NAMALWA (cell line): ENCODE results near the gene KLC1.

Source experiments
- DNase-seq: peaks from one replicate; pipeline ENCODE4 v3.0.0-alpha.2; 2015; ENCODE audit warnings: low spot score

KLC1 gene

DNA sequence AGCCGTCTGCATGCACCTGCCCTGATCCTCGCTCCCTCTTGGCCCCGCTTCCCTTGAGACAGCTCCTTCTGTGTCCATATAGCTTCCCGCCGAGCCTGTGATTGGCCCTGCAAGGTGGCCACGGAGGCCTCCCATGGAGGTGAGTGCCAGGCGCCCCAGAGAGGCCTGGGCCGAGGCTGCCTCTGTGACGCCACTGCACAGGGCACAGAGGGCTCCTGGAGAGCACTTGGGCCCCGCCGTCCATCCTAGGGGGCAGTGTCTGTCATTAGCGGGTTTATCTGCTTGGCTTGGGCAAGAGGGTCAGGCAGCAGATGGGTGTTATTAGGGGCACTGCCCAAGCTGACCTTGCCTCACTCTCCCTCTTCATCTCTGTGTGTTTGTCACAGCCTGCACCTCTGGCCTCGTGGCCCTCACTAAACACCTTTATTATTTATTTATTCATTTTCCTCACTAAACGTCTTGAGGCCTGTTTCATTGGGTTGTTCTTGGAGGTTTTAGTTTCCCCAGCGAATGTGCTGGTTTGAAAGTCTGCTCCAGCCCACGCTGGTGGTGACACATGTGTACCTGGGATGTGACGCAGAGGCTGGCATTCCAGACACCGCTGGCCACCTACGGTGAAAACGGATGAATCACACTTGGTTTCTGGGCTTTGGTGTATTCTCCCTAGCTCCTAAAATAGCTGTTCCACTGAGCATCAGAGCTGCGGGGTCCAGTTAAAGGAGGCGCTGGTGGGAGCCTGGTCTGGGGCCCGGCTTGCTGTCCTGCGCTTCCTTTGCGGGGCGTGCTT, 92.5 kb downstream of the KLC1 start:
- DNase-seq = no peak

DNA sequence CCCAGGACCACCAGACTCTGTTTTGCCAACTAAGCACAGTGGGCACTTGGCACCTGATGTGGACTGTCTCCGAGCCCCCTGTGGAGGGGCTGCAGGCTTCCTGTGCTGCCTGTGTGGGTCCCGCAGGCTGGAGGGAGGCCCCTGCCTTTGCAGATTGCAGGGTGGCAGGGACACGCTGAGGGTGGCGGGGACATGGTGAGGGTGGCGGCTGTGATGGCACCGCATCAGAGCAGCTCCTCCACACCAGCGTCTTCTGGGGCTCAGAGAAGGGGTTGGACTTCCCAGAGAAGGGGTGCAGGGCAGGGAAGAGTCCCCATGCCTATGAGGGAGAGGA, 94.7 kb downstream of the KLC1 start:
- DNase-seq = no peak

DNA sequence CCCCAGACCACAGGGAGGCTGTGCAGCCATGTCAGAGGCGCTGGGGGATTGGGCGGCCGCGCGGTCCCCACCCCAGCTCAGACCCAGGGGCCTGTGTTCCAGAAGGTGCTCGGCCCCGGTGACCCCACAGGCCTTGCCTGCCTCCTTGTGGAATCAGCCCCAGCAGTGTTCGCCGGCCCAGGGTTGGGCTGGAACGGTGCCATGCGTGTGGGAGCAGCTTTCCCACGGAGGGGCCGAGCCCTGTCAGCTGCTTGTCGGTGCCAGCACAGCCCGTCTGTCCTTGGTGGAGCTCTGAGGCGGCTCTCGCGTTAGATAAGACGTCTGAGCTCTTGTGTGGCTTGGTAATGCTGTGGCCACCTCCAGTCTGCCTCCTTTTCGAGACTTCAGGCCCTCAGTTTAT, 95.1 kb downstream of the KLC1 start:
- no peak for DNase-seq

DNA sequence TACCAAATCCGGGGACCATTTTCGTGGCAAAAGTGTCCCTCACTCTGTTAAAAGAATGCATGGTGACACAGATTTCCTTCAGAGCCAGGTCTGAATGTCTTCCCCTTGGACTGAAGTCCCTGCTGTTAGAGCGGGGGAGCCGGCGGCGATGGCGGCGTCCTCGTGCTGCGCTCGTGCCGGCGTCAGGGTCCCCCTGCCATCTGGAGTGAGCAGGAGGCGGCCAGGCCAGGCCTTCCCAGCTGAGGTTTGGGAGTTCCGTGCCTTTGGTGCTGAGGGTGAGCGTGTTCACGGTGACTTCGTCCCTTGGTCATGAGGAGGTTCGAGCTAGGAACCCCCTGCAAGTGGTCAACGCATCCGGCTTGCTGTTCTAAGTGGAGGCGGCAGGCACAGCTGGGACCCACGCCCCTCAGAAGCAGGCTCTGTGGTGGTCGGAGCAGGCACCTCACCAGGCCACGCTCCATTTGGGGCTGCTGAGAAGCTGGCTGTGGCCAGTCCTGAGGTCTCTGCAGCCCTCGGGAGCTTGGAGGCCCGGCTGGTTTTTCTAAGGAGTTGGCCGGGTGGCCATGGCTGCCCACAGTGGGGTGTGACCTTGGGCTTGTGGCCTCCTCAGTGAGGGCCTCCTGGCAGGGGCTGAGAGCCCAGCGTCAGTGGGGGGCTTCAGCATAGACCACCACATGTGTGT, 96.1 kb downstream of the KLC1 start:
- no peak for DNase-seq

DNA sequence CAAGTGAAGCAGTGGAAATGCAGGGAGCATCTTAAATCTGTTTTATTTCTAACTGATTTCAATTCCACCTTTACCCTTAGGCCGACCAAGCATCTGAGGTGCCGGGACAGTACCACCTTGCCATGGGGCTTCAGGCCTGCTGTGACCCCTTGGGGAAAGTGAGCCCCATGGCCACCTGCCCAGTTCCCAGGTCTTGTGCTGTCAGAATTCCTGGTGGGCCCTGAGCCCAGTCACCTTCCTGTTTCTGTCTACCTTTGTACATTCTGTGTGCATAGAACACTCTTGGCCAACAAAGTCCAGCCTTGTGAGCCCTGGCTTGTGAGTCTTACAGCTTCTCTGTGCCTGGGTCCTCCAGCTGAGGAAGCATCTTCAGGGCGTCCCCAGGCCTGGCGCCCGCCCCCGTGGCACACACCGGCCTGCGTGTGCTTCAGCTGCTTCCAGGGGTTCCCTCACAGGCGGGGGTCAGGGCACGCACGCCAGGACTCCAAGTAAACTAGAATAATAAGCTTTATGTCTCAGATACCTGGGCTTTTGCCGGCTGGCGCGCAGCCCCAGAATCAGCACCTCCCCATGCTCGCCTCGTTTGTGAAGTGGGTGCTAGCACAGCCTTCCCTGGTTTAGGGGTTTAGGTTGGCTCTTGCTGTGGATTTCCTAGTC, 96.9 kb downstream of the KLC1 start:
- DNase-seq = no peak

DNA sequence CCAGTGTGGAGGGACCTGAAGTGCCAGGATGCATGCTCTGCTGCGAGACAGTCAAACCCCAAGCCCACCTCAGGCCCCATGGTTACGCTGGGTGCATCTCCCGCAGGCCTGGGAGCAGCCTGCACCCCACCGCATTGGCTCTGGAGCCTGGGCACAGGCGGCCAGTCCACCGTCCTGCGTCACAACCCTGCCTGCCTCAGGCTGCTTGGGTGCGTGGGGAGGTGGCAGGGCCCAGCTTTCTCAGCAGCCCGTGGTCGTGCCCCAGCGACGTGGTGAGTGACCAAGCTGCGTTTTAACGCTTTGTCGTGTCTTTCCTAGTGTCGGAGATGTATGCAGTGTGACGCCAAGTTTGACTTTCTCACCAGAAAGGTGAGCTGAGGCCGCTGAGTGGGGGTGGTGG, 97.5 kb downstream of the KLC1 start:
- no peak for DNase-seq

DNA sequence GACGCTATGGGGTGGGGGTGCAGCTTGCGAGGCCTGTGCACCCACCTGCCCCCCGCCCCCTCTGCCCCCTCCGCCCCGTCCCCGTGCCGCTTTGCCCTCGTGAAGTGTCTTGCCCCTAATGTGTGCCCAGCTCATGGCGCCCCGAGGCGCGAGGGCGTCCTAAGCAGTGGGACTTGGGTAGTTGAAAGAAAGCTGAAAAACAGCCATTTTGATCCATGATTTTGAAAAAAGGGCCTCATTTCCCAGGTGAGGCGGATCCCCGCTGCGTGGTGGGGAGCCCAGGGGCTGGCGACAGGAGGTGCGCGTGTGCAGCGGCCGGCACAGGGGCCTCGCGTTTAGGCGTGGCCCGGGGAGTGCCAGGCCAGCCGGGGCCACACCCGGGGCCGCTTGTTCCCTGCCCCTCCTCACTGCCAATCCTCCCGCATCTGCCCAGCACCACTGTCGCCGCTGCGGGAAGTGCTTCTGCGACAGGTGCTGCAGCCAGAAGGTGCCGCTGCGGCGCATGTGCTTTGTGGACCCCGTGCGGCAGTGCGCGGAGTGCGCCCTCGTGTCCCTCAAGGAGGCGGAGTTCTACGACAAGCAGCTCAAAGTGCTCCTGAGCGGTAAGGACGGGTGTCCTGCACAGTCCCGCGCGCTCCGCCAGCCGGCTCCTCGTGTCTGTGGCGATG, 98.4 kb downstream of the KLC1 start:
- DNase-seq = no peak

DNA sequence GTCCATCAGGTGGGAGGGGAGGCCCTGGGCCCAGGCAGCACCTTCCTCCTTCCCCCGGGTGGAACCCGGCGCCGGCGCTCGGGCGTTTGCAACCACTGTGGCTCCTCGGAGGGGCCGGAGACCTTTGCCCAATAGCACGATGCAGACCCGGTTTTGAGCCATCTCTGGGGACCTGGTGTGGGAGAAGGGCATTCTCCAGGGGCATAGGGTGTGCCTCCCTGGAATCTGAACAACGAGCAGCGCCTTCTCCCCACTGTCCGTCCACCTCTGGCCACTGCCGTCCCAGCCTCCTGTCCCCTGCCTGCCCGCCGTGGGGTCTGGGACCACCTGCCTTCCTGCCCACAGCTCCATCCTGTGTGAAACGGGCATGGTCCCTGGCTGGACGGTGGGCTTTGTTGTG, 99.1 kb downstream of the KLC1 start:
- DNase-seq = no peak

DNA sequence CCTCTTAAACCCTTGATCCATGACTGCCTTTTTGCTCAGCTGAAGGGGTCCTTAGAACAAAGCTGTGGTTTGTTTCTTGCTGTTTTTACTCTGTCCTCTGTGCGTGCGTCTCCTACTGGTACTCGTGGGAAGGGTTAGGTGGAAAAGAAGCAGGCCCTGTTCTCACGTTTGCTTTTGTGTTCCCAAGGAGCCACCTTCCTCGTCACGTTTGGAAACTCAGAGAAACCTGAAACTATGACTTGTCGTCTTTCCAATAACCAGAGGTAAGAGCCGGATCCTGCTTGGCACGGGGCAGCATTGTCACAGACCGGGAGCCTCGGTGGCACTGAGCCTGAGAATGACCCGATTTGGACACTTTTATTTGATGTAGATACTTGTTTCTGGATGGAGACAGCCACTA, 99.7 kb downstream of the KLC1 start:
- DNase-seq = no peak

DNA sequence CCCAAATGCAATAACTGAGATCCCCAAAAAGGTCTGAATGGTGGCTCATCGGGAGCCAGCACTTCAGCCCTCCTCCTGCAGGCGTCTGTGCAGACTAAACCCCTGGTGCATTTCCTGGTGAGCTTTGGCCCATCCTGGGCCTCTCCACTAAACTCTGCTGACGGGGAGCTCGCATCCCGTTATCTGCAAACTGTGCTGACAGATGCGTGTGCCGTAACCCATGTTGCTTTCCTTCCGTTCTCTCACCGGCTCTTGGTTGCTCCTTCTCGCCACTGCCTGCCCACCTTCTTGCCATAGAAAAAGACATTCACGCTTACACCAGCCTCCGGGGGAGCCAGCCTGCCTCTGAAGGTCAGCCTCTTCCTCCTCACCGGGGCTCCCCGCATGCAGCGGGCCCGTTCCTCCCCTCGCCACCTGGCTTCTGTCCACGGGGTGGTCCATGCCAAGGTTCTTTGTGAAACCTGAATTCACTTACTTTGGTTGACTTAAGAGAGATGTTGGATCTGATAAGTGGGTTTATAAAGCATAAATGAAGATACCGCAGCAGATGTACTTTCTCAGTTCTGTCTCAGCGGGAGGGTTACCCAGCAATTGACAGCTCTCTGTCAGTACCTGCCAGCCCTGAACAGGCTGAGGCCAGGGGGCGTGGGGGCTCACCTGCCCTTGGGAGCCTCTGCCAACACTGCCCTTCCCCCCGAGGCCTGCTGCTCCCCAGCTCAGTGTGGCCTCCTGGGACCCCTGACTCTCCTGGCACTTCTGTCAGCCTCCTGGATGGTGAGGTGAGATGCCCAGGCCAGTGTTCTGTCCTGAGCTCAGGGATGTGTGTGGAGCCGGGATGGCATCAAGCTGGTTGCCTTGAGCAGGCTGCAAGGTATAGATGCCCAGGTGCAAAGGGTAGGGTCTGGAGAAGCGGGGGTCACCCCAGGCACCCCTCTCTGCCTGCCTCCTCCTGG, 100.8 kb downstream of the KLC1 start:
- no peak for DNase-seq

DNA sequence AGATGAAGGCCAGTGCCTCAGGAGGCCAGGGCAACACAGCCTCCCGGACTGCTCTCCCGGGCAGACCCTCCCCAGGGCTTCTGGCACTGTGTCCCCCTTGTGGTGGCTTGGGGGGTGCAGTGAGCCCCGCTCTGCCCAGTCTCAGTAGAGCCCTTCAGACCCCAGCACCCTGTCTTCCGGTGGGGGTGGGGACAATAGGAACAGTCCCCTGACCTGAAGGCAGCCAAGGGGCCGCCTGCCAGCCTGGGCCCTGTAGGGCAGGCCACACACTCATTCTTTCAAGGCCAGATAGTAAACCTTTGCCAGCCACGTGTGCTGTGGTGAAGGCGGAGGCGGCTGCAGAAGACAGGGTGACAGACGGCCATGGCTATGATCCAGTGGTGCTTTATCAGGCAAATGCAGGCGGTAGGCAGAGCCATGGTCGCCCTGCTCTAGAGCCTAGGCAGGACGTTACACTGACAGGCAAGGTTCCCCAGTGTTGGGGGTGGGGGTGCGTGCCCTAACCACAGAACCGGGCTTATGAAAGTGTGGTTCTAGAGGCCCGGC, 101.6 kb downstream of the KLC1 start:
- DNase-seq = no peak

DNA sequence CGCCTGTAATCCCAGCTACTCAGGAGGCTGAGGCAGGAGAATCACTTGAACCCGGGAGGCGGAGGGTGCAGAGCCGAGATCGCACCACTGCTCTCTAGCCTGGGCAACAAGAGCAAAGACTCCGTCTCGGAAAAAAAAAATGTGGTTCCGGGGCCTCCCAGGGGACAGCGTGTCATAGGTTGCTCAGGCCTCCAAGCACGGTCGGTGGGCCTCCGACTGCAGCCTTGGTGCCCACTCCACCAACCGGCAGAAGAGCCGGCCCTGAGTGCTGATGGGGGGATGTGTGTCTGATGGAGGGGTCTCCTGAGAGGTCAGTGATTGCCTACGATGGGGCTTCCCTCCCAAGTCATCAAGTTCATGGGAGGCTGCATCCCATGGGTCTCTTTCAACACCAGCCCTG, 102.5 kb downstream of the KLC1 start:
- DNase-seq = no peak

DNA sequence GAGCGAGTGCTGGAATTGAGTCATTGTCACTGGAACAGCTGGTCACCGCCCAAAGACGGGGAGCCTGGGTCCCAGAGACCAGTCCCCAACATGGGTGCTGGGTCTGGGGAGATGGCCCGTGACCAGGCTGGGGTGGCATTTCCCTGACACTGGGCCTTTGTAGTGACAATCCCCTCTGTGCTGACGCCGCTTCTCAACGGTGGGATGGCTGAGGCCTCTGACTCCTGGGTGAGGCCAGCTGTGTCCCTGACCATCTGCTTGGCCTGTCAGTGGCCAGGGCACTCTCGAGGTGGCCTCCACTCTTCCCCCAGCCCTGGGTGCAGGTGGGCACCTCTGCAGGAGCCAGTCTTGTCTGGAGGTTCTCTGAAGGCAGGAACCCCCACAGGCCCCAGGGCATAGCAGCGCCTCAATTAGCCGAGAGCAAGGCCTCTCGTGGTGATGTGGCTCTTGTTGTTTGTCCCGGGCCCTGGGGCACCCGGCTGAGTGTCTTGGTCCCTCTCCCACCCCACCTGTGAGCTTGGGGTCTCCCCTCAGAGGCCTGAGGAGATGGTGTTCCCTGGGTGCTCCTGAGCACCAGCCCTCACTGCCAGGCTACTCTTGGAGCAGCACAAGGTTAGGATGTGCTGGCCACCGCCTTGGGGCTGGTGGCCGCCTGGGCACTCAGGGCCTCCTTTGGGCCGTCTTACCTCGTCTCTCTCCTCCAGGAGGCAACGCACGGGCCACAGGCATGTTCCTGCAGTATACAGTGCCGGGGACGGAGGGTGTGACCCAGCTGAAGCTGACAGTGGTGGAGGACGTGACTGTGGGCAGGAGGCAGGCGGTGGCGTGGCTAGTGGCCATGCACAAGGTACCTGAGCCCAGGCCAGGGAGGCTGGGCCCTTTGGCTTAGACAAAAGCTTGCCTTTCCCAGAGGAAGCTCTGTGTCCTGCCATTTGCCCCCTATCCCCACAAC, 103.2 kb downstream of the KLC1 start:
- no peak for DNase-seq

DNA sequence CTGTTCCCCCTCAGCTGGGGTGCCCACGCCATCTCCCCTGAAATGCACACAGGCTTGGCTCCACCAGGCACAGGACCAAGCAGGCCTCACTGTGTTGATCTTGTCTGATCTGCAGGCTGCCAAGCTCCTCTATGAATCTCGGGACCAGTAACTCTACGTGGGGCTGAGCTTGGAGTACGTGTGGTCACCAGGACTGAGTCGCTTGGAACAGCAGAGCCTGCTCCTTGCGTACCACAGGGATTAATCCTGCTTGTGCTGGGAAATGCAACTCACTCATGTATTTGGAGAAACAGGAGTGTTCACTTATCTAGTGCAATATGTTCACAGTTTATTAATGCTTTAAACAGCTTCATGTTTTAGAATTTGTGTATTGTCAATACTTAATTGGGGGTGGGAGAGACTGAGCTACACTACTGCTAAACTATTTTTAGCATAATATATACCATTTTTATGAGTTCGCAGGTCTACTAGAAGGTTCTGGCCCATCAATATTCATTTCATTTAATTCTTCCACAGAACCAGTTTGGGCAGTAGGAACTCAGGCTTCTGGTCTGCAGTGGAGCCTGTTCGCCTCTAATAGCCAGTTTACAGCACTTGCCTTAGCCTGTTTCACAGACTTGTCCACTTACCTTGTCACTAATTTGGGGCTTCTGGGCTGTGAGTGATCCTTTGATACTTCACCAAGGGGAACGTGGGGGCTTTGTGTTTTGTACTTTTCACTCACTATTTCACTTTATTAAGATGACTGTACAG, 104.0 kb downstream of the KLC1 start:
- no peak for DNase-seq

DNA sequence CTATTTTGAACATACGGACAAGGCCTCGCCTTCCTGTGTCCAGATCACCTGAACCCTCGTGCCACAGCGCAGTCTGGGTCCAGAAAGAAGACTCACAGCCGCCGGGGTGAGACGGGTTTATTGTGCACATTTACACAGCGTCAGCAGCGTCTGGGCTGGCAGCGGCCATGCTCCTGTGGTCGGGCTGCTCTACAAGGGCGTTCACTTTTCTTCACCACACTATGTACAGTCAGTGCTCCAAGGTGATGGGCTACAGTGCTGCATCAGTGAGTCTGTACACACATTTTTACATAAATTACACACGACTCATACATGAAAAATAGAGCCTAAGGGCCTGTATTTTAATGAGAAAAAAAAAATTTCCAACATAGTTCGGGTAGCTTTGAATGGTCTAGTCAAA, 104.6 kb downstream of the KLC1 start:
- DNase-seq = no peak

DNA sequence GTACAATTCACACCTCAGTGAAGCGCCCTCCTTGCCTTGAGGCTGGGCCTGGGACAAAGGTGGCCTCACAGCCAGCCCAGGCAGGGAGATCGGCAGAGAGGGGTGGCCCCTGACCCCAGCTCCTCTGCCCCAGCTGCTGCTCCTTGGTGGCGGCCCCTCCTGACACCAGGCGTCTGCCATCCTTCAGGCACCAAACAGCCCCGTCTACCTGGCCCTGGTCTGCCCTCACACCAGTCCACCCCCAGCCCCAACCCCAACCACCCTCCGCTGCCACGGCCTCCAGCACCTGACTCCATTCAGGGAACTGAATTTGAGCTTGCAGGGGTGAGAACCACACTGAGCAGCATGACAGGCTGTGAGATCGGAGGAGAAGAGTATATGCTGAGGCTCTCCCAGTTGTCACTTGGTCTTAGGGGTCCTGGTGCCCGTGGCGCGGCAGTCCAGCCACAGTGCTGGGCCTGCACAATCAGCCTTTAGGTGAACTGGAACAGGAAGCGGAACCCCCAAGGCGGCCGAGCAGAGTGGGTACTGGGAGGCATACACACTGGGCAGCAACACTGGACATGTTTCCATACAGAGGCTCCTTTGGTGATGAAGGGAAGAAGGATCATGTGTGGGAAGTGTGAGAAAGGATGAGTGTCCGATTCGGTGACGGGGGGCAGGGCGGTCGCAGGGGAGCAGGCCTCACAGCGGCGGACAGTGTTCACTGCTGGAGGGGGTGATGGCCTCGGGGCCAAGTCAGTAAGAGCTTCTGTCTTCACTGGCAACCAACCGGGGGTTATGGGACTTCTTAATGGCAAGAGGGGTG, 105.3 kb downstream of the KLC1 start:
- DNase-seq = no peak

DNA sequence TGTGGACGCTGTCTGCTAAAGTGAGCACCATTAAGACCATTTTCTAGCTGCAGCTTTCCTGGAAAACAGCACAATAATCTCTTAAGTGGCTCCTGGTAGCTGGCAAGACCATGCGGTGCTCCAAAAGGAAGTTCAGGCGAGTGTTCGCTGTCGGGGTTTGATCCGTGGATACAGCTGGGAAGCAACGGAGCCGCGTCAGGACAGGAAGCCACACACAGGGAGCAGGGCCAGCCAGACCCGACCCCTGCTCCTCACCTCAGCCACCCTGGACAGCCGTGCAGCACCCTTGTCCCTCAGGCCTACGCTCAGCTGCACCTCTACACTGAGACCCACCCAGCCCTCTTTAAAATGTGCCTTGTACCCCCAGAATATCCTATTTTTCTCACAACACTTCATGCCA, 106.0 kb downstream of the KLC1 start:
- no peak for DNase-seq

DNA sequence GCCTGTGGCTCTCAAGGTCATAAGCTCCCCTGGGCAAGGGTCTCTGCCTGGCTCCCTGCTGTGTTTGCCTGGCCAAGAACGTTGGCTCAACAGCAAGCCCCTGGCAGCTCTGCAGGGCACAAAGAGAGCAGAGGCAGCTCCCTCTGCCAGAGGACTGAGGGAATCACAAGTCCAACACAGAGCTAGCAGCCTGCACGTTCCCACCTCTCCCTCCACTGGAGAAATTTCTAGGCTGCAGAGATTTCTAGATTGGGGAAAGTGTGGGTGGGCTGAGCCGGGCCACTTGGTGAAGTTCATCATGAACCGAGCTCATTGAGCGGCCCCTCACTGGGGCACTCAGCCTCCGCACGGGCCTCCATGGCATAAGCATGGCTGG, 106.4 kb downstream of the KLC1 start:
- no peak for DNase-seq
